ENCODE measurements around the gene PLEKHG5. TPM values are rescaled to one million over a fixed set of nuclear protein-coding genes. Genes with fewer than 3 reads are reported as not detected.

The PLEKHG5 gene
- total and polyA plus RNA-seq, 2 donors (not counting 1 experiment from before 2014, with no cell fraction given), result 0.13 to 0.20 TPM

- TF ChIP-seq EZH2 (IDR thresholded peaks at IDR 0.05; ENCODE audit: borderline replicate concordance, insufficient read depth, low read depth, low read length, poor library complexity, severe bottlenecking), result no peak
- TF ChIP-seq, protein P1, sequence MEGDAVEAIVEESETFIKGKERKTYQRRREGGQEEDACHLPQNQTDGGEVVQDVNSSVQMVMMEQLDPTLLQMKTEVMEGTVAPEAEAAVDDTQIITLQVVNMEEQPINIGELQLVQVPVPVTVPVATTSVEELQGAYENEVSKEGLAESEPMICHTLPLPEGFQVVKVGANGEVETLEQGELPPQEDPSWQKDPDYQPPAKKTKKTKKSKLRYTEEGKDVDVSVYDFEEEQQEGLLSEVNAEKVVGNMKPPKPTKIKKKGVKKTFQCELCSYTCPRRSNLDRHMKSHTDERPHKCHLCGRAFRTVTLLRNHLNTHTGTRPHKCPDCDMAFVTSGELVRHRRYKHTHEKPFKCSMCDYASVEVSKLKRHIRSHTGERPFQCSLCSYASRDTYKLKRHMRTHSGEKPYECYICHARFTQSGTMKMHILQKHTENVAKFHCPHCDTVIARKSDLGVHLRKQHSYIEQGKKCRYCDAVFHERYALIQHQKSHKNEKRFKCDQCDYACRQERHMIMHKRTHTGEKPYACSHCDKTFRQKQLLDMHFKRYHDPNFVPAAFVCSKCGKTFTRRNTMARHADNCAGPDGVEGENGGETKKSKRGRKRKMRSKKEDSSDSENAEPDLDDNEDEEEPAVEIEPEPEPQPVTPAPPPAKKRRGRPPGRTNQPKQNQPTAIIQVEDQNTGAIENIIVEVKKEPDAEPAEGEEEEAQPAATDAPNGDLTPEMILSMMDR (IDR thresholded peaks at IDR 0.05), result no peak
- peaks cover 0 to 10% of the 10 kb centered on the region in 2 donors for H3K4me1 ChIP-seq (ENCODE audit: control insufficient read depth in 2 of 2, insufficient read depth in 2 of 2, low read length in 2 of 2)
- H2AFZ ChIP-seq (ENCODE audit: insufficient read depth, low read depth, low read length, poor library complexity, severe bottlenecking), result no peak overlapping the region
- H3K27ac ChIP-seq (ENCODE audit: low read length in 2 of 2), result no peak overlapping the region
- Mint-ChIP-seq H3K27me3 (peaks cover 20% of the 10 kb centered on the region), H3K9me3 (ENCODE audit: insufficient read depth) (no peaks in the 10 kb centered on the region), H3K4me3 (no peak overlapping the region), H3K4me1 (no peaks in the 10 kb centered on the region), H3K27ac (no peak overlapping the region)
- H4K20me1 ChIP-seq (ENCODE audit: control insufficient read depth, insufficient read depth, low read length, poor library complexity, severe bottlenecking), result no peaks in the 10 kb centered on the region
- intact Hi-C loops (cut with micrococcal nuclease), result no loop called here
- WGBS (ENCODE audit: insufficient coverage), result 92% methylated on average over 28 of the region's 31 CpGs
- H3K4me3 ChIP-seq (ENCODE audit: control extremely low read depth in 1 of 5, extremely low read depth in 1 of 5, insufficient read depth in 1 of 5, low read depth in 2 of 5, low read length in 4 of 5), result no peak overlapping the region
- H3K9ac ChIP-seq (ENCODE audit: low read length), result no peak overlapping the region
- peaks cover 0 to 8% (median 1%) of the 10 kb centered on the region in 4 experiments for H3K27me3 ChIP-seq (replicated peaks in 1 of 4; ENCODE audit: control extremely low read depth in 1 of 4, control insufficient read depth in 3 of 4, insufficient read depth in 4 of 4, low read length in 3 of 4)
- H3K9me3 ChIP-seq (ENCODE audit: control extremely low read depth in 1 of 3, control insufficient read depth in 2 of 3, insufficient read depth in 1 of 3, low read length in 2 of 3), result no peaks in the 10 kb centered on the region
- ChIA-PET CTCF (interaction anchor here (1.4 kb wide), 1 partner anchor 15 kb away, joined by 4 read pairs; no protein-coding TSS in a partner anchor), POLR2A (no interaction called here)
- no peaks in the 10 kb centered on the region for H3K79me2 ChIP-seq (ENCODE audit: control insufficient read depth, insufficient read depth, low read length)
- ATAC-seq (ENCODE audit: low read depth), result no peak
- no peak for DNase-seq
- H3K4me2 ChIP-seq (replicated peaks; ENCODE audit: low read depth, low read length, poor library complexity, severe bottlenecking), result no peak overlapping the region
- no peaks in the 10 kb centered on the region for H3K36me3 ChIP-seq (replicated peaks in 1 of 2; ENCODE audit: control extremely low read depth in 1 of 2, control insufficient read depth in 1 of 2, extremely low read depth in 1 of 2, insufficient read depth in 2 of 2, low read length in 1 of 2)
Observed at GRCh38 chr1:6505367-6506209, 14.1 kb upstream of the PLEKHG5 start.

- intact Hi-C loops (cut with micrococcal nuclease), result no loop called here
- DNase-seq, result no peak
- Mint-ChIP-seq H3K4me1 (no peaks in the 10 kb centered on the region), H3K27me3 (peaks cover 23% of the 10 kb centered on the region), H3K4me3 (no peak overlapping the region), H3K9me3 (ENCODE audit: insufficient read depth) (no peaks in the 10 kb centered on the region), H3K27ac (no peak overlapping the region)
- no peak overlapping the region for H3K4me2 ChIP-seq (replicated peaks; ENCODE audit: low read depth, low read length, poor library complexity, severe bottlenecking)
- H2AFZ ChIP-seq (ENCODE audit: insufficient read depth, low read depth, low read length, poor library complexity, severe bottlenecking), result no peak overlapping the region
- H3K9me3 ChIP-seq (ENCODE audit: control extremely low read depth in 1 of 3, control insufficient read depth in 2 of 3, insufficient read depth in 1 of 3, low read length in 2 of 3), result no peaks in the 10 kb centered on the region
- H3K36me3 ChIP-seq (replicated peaks in 1 of 2; ENCODE audit: control extremely low read depth in 1 of 2, control insufficient read depth in 1 of 2, extremely low read depth in 1 of 2, insufficient read depth in 2 of 2, low read length in 1 of 2), result no peaks in the 10 kb centered on the region
- H3K4me3 ChIP-seq (ENCODE audit: control extremely low read depth in 1 of 5, extremely low read depth in 1 of 5, insufficient read depth in 1 of 5, low read depth in 2 of 5, low read length in 4 of 5), result no peak overlapping the region
- no peak for ATAC-seq (ENCODE audit: low read depth)
- ChIA-PET CTCF (no interaction called here), POLR2A (no interaction called here)
- H3K79me2 ChIP-seq (ENCODE audit: control insufficient read depth, insufficient read depth, low read length), result no peaks in the 10 kb centered on the region
- no peak overlapping the region for H3K9ac ChIP-seq (ENCODE audit: low read length)
- H3K27me3 ChIP-seq (replicated peaks in 1 of 4; ENCODE audit: control extremely low read depth in 1 of 4, control insufficient read depth in 3 of 4, insufficient read depth in 4 of 4, low read length in 3 of 4), result peaks cover 0 to 9% (median 1%) of the 10 kb centered on the region in 4 experiments
- 95% methylated on average over 15 of the region's 15 CpGs for WGBS (ENCODE audit: insufficient coverage)
- TF ChIP-seq EZH2 (IDR thresholded peaks at IDR 0.05; ENCODE audit: borderline replicate concordance, insufficient read depth, low read depth, low read length, poor library complexity, severe bottlenecking), result no peak
- TF ChIP-seq, protein P1 (IDR thresholded peaks at IDR 0.05), result no peak
- H3K27ac ChIP-seq (ENCODE audit: low read length in 2 of 2), result no peak overlapping the region
- H4K20me1 ChIP-seq (ENCODE audit: control insufficient read depth, insufficient read depth, low read length, poor library complexity, severe bottlenecking), result no peaks in the 10 kb centered on the region
- peaks cover 0 to 10% of the 10 kb centered on the region in 2 donors for H3K4me1 ChIP-seq (ENCODE audit: control insufficient read depth in 2 of 2, insufficient read depth in 2 of 2, low read length in 2 of 2)
Observed at GRCh38 chr1:6504887-6505286, 13.4 kb upstream of the PLEKHG5 start.

Measured in B cell (primary cell).